Panc1 (cell line): ENCODE measurements around the gene ABCB8.

Source experiments
- CTCF ChIP-seq: fragments of 450-650 bp; IDR thresholded peaks from 2 replicates; pipeline ENCODE4 v1.5.1; 2017; ENCODE audit warnings: mild to moderate bottlenecking
- POLR2AphosphoS5 ChIP-seq: IDR thresholded peaks from 2 replicates; pipeline ENCODE4 v1.6.1; 2012; ENCODE audit warnings: mild to moderate bottlenecking, low read depth, low read length, moderate library complexity
- SIN3A ChIP-seq: IDR thresholded peaks from 2 replicates; pipeline ENCODE4 v1.6.1; 2012; ENCODE audit warnings: low read depth, mild to moderate bottlenecking, low read length, moderate library complexity, borderline replicate concordance; ENCODE audit not compliant: insufficient read depth
- TF ChIP-seq, protein P1 (sequence below), 2 experiments: IDR thresholded peaks; 2 replicates each; pipeline ENCODE4 v1.6.1; 2011 to 2012; ENCODE audit warnings: low read depth in 2 of 2, control low read depth in 1 of 2, low read length in 1 of 2, mild to moderate bottlenecking in 1 of 2, moderate library complexity in 1 of 2; ENCODE audit not compliant: insufficient read depth in 1 of 2

- no peak for TF ChIP-seq CTCF
- TF ChIP-seq, protein P1, sequence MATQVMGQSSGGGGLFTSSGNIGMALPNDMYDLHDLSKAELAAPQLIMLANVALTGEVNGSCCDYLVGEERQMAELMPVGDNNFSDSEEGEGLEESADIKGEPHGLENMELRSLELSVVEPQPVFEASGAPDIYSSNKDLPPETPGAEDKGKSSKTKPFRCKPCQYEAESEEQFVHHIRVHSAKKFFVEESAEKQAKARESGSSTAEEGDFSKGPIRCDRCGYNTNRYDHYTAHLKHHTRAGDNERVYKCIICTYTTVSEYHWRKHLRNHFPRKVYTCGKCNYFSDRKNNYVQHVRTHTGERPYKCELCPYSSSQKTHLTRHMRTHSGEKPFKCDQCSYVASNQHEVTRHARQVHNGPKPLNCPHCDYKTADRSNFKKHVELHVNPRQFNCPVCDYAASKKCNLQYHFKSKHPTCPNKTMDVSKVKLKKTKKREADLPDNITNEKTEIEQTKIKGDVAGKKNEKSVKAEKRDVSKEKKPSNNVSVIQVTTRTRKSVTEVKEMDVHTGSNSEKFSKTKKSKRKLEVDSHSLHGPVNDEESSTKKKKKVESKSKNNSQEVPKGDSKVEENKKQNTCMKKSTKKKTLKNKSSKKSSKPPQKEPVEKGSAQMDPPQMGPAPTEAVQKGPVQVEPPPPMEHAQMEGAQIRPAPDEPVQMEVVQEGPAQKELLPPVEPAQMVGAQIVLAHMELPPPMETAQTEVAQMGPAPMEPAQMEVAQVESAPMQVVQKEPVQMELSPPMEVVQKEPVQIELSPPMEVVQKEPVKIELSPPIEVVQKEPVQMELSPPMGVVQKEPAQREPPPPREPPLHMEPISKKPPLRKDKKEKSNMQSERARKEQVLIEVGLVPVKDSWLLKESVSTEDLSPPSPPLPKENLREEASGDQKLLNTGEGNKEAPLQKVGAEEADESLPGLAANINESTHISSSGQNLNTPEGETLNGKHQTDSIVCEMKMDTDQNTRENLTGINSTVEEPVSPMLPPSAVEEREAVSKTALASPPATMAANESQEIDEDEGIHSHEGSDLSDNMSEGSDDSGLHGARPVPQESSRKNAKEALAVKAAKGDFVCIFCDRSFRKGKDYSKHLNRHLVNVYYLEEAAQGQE (IDR thresholded peaks at IDR 0.05; ENCODE audit: insufficient read depth in 1 of 2, low read depth in 2 of 2, low read length in 1 of 2), result no peak
- no peak for TF ChIP-seq SIN3A
- no peak for TF ChIP-seq POLR2AphosphoS5
Measured at GRCh38 chr7:151080067-151080521, 51.8 kb downstream of the ABCB8 start.
